Osteocyte (in vitro differentiated cells): ENCODE results near the gene ATXN2. TPM values are rescaled to one million over a fixed set of nuclear protein-coding genes. Genes with fewer than 3 reads are reported as not detected.
A peak's percentile ranks its signal among the peaks of the same experiment; 100 is the strongest.
"Not testable (repeated sequence)": the region's sequence is repeated elsewhere in the genome, so short reads cannot be mapped to it uniquely, and the experiment has no call there.

ENCODE experiments used
- DNase-seq: peaks from one replicate; pipeline ENCODE4 v3.0.0; 2021; ENCODE audit warnings: mixed read lengths; ENCODE audit not compliant: unreplicated experiment; ENCODE audit errors: extremely low spot score
- H3K27ac Mint-ChIP-seq: one replicate; pipeline ENCODE4 v1.8.0; 2021; ENCODE audit warnings: mild to moderate bottlenecking, mixed read lengths; ENCODE audit not compliant: unreplicated experiment
- H3K27me3 Mint-ChIP-seq: one replicate; pipeline ENCODE4 v1.8.0; 2021; ENCODE audit warnings: mixed read lengths; ENCODE audit not compliant: unreplicated experiment
- H3K36me3 Mint-ChIP-seq: one replicate; pipeline ENCODE4 v1.8.0; 2021; ENCODE audit warnings: mixed read lengths; ENCODE audit not compliant: unreplicated experiment
- H3K4me1 Mint-ChIP-seq: one replicate; pipeline ENCODE4 v1.8.0; 2021; ENCODE audit warnings: mixed read lengths; ENCODE audit not compliant: unreplicated experiment
- H3K4me3 Mint-ChIP-seq: one replicate; pipeline ENCODE4 v1.8.0; 2021; ENCODE audit warnings: mild to moderate bottlenecking, moderate library complexity, mixed read lengths; ENCODE audit not compliant: unreplicated experiment
- H3K9me3 Mint-ChIP-seq: one replicate; pipeline ENCODE4 v1.8.0; 2021; ENCODE audit warnings: mixed read lengths; ENCODE audit not compliant: unreplicated experiment
- total RNA-seq: library from RNA; stranded (reverse); gene quantifications from 2 replicates; pipeline ENCODE4 v1.2.1, GENCODE V29; 2021
- TF ChIP-seq, protein P1 (sequence below): fragments of 200-600 bp; sonication (generic); IDR thresholded peaks from 2 replicates; pipeline ENCODE4 v1.5.0; 2021; ENCODE audit warnings: antibody characterized with exemption, mild to moderate bottlenecking, moderate library complexity

Gene ATXN2
- total RNA-seq, 1 donor from 2014 or later, result 78.9 TPM

DNA sequence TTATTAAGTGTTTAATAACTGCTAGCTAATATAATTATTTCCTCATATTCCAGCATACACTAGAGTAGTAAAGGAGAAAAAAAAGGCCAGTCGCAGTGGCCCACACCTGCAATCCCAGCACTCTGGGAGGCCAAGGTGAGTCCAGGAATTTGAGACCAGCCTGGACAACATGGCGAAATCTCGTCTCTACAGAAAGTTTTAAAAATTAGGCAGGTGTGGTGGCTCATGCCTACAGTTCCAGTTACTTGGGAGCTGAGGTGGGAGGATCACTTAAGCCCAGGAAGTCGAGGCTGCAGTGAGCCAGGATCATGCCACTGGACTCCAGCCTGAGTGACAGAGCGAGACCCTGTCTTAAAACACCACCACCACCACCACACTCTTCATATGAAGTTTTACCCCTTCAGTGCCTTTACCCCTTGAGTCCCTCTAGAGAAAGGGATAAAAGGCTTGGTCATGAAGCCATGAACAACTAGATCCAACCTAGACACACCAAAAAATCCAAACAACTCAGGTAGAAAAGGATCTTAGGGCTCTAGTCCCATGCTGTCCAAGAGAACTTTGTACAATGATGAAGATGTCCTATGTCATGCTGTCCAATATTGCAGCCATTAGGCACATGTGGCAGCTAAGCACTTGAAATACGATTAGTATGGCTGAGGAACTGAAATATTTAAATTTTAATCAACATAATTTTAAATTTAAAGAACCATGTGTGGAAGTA lies 29.6 kb downstream of the ATXN2 start:
- Mint-ChIP-seq H3K4me3 (no peak overlapping the region), H3K9me3 (no peaks in the 10 kb centered on the region), H3K27ac (no peak overlapping the region), H3K4me1 (peaks cover 40% of the 10 kb centered on the region), H3K27me3 (no peaks in the 10 kb centered on the region), H3K36me3 (peaks cover 7% of the 10 kb centered on the region)
- TF ChIP-seq, protein P1, sequence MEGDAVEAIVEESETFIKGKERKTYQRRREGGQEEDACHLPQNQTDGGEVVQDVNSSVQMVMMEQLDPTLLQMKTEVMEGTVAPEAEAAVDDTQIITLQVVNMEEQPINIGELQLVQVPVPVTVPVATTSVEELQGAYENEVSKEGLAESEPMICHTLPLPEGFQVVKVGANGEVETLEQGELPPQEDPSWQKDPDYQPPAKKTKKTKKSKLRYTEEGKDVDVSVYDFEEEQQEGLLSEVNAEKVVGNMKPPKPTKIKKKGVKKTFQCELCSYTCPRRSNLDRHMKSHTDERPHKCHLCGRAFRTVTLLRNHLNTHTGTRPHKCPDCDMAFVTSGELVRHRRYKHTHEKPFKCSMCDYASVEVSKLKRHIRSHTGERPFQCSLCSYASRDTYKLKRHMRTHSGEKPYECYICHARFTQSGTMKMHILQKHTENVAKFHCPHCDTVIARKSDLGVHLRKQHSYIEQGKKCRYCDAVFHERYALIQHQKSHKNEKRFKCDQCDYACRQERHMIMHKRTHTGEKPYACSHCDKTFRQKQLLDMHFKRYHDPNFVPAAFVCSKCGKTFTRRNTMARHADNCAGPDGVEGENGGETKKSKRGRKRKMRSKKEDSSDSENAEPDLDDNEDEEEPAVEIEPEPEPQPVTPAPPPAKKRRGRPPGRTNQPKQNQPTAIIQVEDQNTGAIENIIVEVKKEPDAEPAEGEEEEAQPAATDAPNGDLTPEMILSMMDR, result no peak
- DNase-seq, result no peak

DNA sequence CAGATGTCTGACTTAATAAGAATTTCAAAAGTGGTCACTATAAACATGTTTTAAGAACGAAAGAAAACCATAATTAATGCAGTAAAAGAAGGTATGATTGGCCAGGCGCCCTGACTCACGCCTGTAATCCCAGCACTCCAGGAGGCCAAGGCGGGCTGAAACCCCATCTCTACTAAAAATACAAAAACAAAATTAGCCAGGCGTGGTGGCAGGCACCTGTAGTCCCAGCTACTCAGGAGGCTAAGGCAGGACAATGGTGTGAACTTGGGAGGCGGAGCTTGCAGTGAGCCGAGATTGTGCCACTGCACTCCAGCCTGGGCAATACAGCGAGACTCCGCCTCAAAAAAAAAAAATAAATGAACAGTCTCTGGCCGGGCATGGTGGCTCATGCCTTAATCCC lies 38.3 kb downstream of the ATXN2 start:
- H3K36me3 Mint-ChIP-seq, H3K27me3 Mint-ChIP-seq, H3K9me3 Mint-ChIP-seq, DNase-seq, H3K4me3 Mint-ChIP-seq: not testable (repeated sequence)
- H3K4me1 Mint-ChIP-seq, result peaks cover 40% of the 10 kb centered on the region
- peak overlapping the region; percentile 15 for H3K27ac Mint-ChIP-seq

DNA sequence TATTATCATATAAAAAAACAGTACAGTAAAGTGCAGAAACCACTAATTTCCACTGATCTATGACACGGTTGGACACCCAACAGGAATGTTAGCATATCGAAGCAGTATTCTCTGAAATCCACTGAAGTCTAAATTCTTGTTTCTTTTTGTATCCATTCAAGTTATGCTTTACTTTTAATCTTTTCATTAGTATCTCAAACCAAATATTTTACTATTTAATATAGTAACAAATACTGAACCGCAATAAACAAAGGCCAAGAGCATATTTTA lies 41.1 kb downstream of the ATXN2 start:
- Mint-ChIP-seq H3K4me3 (no peak overlapping the region), H3K9me3 (no peaks in the 10 kb centered on the region), H3K36me3 (no peaks in the 10 kb centered on the region), H3K27me3 (no peaks in the 10 kb centered on the region), H3K27ac (peak overlapping the region; percentile 78), H3K4me1 (peaks cover 43% of the 10 kb centered on the region)
- TF ChIP-seq, protein P1, result no peak
- no peak for DNase-seq

DNA sequence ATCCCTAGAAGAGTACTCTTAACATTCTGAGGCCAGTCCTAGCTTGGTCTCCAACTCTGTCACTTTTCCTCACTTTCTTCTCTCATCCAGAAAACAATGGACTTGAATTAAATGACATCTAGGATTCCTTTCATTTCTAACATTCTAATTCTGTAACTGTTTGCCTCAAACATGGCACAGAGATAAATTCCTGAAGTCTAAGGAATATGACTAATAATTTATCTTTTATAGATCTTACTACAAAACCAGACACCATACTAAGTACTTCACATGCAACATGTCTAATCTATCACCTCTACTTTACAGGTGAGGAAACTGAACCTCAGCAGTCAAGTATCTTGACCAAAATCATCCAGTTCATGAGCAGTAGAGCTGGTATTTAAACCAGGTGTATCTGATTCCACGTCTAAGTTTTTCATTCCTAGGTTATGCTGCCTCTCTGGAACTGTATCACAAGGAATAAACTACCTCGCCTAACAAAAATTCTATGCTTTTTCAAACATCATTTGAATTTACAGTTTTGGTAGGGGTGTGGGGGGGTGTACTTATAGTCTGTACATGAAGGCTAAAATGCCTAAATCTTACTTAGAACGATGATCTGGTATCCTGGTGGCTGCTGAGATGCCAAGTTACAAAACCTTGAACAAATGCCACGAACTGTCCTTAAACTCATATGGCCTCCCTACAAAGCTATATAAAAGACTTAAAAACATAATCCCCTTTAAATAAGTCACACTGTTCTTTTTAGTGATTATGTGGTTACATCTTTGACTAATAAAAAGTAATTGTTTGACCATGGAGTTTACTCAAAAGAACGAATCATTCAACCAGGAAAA lies 41.6 kb downstream of the ATXN2 start:
- Mint-ChIP-seq H3K27me3 (no peaks in the 10 kb centered on the region), H3K4me3 (no peak overlapping the region), H3K4me1 (peaks cover 43% of the 10 kb centered on the region), H3K27ac (peak overlapping the region; percentile 78), H3K9me3 (no peaks in the 10 kb centered on the region), H3K36me3 (peaks cover under 1% of the 10 kb centered on the region)
- no peak for DNase-seq
- TF ChIP-seq, protein P1, result no peak

DNA sequence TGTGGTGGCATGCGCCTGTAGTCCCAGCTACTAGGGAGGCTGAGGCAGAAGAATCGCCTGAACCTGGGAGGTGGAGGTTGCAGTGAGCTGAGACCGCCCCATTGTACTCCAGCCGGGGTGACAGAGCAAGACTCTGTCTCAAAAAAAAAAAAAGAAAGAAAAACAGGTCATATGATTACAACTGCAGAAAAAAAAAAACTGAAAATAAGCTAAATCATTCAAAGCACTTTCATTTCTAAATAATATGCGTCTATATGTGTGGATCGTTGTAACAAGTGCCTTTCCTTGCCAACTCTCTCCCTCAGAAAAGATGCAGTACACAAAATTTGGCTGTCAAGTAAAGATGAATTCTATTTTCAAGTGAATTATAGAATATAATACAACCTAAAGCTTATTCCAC lies 42.4 kb downstream of the ATXN2 start:
- TF ChIP-seq, protein P1, result no peak
- Mint-ChIP-seq H3K27me3 (no peaks in the 10 kb centered on the region), H3K4me3 (no peak overlapping the region), H3K36me3 (peaks cover 8% of the 10 kb centered on the region), H3K27ac (peak overlapping the region; percentile 78), H3K4me1 (peaks cover 40% of the 10 kb centered on the region), H3K9me3 (no peaks in the 10 kb centered on the region)
- no peak for DNase-seq

DNA sequence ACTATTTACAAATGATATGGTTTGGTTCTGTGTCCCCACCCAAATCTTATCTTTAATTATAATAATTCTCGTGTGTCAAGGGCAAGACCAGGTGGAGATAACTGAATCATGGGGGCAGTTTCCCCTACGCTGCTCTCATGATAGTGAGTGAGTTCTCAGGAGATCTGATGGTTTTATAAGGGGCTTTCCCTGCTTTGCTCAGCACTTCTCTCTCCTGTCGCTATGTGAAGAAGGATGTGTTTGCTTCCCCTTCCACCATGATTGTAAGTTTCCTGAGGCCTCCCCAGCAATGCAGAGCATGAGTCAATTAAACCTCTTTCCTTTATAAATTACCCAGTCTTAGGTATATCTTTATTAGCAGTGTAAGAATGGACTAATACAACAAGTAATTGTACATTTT lies 43.8 kb downstream of the ATXN2 start:
- H3K27me3 Mint-ChIP-seq, DNase-seq, H3K27ac Mint-ChIP-seq: not testable (repeated sequence)

More for the DNA sequence above, 43.8 kb downstream of the ATXN2 start:
- Mint-ChIP-seq H3K4me1 (peaks cover 35% of the 10 kb centered on the region), H3K36me3 (peaks cover 15% of the 10 kb centered on the region)
- H3K4me3 Mint-ChIP-seq, H3K9me3 Mint-ChIP-seq: not testable (repeated sequence)
